Myocyte (in vitro differentiated cells): ENCODE measurements around the gene CELSR1. TPM values are rescaled to one million over a fixed set of nuclear protein-coding genes. Genes with fewer than 3 reads are reported as not detected.

Experiments used
- DNase-seq: peaks from one replicate; pipeline ENCODE4 v3.0.0-alpha.2; 2012; ENCODE audit warnings: low read depth
- total RNA-seq: library from RNA; depleted of rRNA; stranded (reverse); fragments of >200 nt; gene quantifications from 2 replicates; pipeline ENCODE4 v1.2.3, GENCODE V29; 2014

CELSR1 gene
- total RNA-seq, 1 donor from 2014 or later, result 1.3 TPM

- no peak for DNase-seq
Observed at GRCh38 chr22:46379066-46379930, 158.1 kb downstream of the CELSR1 start.

GRCh38 chr22:46378426-46379065, 158.9 kb downstream of the CELSR1 start:
- peak; percentile 56 for DNase-seq

DNA sequence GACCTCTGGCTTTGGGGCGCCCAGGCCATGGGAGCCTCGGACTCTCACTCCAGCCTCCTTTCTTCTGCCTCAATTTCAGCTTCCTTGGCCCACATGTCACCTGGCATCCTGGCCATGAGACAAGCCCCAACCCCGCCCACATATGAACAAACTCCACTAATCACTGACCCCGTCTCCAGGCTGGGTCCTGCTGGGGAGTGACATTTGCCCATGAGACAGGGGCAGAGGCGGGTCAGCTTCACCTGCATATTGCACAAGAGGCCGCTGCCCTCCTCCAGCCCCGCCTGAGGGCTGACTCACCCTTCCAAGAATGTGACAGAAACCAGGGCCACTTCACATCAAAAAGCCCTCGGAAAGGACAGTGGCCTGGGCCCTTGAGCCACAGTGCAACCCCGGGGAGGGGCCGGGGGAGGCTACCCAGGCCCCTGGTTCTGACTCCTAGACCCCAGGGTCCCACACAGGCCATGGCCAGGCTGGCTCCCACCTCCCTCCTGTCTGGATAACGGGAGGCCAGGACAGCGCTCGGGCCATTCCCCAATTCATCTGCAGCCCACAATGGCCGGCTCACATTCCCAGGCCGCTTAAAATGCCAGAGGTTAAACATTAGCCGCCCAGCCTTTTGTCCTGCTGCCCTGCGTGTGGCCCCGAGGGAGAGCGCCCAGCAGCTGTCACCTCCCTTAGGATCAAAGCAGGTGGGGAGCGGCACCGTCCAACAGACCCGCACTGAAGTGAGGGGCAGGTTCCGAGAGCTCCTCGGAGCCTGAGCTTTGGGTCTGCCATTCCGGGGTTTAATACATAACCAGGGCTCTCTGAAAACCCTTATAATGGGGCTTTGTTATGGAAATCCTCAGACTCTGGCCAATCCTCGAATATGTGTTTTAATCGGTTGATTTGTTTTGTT, 159.6 kb downstream of the CELSR1 start:
- peak; percentile 89 for DNase-seq

- peak; percentile 43 for DNase-seq
Observed at GRCh38 chr22:46376908-46377524, 160.4 kb downstream of the CELSR1 start.

DNA sequence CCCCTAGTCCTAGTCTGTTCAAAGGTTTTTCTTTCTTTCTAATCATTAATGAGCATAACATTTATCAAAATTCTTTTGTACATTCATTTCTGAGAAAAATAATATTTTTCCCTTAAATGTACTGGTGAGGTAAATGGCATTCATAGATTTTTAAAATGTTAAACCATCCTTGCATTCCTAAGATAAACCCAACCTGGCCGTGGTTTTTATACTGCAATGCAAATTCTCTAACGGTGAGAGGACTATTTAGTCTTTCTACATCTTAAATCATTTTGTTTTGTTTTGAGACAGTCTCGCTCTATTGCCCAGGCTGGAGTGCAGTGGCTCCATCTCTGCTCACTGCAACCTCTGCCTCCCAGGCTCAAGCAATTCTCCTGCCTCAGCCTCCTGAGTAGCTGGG, 161.3 kb downstream of the CELSR1 start:
- no peak for DNase-seq

- no peak for DNase-seq
Observed at GRCh38 chr22:46374663-46375474, 162.6 kb downstream of the CELSR1 start.

DNA sequence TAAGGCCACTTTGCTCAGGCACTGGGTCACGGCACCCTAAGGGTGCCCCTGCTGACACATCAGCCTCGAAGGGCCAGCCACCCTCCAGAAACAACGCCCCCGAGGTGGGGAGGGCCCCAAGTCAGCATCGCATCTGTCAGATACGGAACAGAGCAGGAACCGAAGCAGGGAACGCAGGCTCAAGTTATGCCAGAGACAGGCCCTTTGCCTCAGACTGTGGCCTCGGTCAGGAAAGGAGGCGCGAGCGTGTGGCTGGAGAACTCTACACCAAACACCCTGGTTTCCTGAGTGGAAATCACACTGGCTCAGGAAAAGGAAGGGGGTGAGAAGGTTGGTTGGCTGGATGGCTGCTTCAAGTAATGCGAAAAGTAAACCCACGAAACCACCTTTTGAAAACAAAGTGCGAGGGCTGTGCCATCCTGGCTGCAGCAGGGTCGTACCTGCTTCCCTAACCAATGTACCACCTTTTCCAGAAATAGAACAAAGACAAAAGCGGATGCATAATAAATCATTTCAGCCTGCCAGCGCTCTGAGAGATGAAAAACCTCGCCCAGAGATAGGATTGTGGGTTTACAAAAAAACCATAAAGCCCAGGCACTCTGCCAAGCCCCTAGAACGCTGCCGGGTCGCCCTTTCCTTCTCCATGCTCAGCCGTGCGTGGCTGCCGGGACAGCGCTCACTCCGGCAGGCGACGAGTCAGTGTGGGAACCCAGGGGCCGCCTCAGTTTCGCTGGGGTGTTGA, 163.3 kb downstream of the CELSR1 start:
- DNase-seq, result no peak

- DNase-seq, result peak; percentile 53
Observed at GRCh38 chr22:46373159-46373558, 164.3 kb downstream of the CELSR1 start.

- no peak for DNase-seq
Observed at GRCh38 chr22:46372686-46373085, 164.7 kb downstream of the CELSR1 start.

DNA sequence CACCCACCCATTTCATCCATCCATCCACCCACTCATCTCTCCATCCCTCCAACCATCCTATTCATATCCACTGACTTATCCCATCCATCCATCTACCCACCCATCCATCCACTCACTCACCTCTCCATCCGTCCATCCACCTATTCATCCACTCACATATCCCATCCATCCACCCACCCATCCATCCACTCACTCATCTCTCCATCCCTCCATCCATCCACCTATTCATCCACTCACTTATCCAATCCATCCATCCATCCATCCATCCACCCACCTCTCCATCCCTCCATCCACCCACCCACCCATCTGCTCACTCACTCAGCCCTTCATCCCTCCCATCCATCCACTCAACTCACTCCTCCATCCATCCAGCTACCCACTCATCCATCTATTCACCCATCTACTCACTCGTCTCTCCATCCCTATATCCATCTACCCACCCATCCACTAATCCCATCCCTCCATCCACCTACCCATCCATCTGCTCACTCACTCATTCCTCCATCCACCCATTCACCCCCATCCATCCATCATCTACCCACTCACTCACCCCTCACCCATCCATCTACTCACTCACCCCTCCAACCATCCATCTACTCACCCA, 165.7 kb downstream of the CELSR1 start:
- DNase-seq, result no peak

DNA sequence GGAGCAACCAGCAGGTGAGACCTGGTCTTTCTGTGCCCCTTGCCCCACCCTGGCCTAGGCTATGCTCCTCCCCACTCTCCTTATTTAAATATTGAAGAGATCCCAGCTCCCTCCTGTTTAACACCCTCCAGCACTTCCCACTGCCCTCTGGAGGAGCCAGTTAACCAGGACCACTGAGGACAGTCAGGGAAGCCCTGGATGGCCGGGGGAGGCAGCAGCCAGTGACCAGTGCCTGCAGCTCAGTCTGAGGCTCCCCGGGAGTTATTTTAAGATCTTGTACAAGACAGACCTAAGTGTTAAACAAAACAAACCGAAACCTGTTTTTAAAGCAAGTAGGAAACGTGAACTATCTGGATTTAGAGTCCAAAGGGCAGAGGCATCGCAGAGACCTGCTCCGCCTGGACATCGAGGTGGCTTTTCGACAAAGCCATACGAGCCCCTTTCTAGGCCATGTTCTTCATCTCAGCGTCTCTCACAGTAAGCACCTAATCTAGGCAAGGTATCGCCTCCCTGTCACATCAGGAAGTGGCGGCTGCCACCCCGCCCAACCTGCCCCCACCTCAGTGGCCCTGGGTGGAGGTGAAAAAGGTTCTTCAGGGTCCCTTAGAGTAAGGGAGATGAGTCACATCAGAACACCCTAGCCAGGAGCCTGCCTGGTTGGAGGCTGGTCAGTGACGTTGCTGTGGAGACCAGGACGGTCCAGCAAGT, 166.7 kb downstream of the CELSR1 start:
- no peak for DNase-seq

DNA sequence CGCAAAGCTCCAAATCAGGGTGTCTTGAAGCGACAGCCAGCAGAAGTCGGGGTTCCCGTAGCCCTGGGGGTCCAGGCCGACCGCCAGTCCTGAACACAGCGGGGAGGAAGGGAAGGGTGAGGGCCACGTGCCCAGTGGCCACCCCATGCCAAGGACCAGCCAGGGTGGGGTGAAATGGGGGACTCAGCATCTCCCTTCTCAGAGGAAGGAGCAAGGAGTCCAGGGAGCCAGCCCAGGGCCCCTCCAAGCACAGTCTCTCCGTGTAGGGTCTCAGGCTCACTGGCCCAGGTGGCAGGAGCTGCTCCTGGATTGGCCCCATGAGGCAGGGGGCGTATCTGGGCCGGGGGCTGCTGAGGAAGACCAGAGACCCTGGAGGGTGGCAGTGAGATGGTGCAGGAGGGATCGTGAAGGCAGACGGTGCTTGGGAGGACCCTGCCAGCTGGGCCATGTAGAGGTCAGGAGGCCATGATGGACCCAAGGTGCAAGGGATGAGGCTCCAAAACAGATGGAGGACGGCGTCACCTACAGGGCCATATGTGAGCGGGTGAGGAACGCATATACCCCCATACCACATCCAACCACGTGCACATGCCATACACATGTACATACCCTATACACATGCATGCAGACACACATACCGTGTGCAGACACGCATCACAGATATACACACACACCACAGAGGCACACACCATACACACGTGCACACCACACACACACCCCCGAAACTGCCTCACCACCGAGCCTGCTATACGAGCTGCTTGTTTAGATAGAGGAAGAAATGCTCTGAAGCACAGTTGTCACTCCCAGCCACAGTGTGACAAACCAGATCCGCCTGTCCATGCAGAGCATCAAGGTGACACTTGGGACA, 167.5 kb downstream of the CELSR1 start:
- DNase-seq, result no peak

DNA sequence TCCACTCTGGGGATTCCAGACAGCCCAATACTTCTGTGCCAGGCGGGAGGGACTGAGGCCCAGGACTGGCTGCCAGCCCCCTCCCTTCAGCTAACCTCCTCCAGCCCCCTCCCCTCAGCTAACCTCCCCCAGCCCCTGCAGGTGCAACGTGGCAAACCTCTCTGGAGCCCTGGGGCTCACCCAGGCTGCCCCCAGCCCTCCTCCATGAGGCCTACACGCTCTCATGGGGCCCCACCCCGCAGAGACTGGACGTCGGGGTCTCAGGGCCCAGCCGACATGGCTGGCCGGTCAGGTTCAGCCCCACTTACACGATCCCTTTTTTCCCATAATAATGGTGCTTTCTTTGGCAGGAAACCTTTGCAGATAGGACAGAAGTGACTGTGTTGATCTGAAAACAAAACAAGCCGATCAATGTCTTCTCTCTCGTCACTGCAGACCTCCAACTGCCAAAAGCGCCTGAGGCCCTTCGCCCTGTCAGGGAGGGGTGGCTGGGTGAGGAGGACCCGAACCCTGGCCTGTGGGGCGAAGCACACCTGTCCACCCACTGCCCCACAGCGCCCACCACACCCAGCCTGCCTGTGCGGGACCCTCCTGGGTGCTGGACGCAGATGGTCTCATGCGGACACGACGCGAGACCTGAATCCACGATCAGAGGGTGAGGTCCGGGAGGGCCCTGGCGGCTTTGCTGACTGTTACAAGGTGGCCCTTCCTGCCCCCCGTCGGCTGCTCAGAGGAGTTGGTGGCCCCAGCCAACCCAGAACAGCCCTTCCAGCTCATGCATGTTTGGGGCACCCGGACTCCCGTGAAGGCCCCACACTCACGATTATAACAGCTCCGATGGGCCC, 168.3 kb downstream of the CELSR1 start:
- no peak for DNase-seq

- no peak for DNase-seq
Observed at GRCh38 chr22:46368422-46368821, 169.0 kb downstream of the CELSR1 start.

- DNase-seq, result peak; percentile 67
Observed at GRCh38 chr22:46367707-46368191, 169.7 kb downstream of the CELSR1 start.
